ENCODE results near the gene POC5.

- TF ChIP-seq, protein P1, sequence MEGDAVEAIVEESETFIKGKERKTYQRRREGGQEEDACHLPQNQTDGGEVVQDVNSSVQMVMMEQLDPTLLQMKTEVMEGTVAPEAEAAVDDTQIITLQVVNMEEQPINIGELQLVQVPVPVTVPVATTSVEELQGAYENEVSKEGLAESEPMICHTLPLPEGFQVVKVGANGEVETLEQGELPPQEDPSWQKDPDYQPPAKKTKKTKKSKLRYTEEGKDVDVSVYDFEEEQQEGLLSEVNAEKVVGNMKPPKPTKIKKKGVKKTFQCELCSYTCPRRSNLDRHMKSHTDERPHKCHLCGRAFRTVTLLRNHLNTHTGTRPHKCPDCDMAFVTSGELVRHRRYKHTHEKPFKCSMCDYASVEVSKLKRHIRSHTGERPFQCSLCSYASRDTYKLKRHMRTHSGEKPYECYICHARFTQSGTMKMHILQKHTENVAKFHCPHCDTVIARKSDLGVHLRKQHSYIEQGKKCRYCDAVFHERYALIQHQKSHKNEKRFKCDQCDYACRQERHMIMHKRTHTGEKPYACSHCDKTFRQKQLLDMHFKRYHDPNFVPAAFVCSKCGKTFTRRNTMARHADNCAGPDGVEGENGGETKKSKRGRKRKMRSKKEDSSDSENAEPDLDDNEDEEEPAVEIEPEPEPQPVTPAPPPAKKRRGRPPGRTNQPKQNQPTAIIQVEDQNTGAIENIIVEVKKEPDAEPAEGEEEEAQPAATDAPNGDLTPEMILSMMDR (IDR thresholded peaks at IDR 0.05; ENCODE audit: insufficient read depth, low read length, poor library complexity, severe bottlenecking) = no peak
- TF ChIP-seq EZH2phosphoT487 (conservative IDR thresholded peaks at IDR 0.05; ENCODE audit: low read length) = no peak
These were observed 48.8 kb downstream of the POC5 start for GRCh38 chr5:75668445-75668844.

Data from SU-DHL-6 (cell line).